Keratinocyte (primary cell): ENCODE measurements around the gene HSD11B2.

ENCODE experiments used
- EZH2 ChIP-seq: IDR thresholded peaks from one replicate; pipeline ENCODE4 v1.6.1; 2012; ENCODE audit warnings: inconsistent platforms, mild to moderate bottlenecking, low read length, moderate library complexity
- TF ChIP-seq, protein P1 (sequence below), 3 experiments: IDR thresholded peaks in 1 of 3; conservative IDR thresholded peaks in 1 of 3; optimal IDR thresholded peaks in 1 of 3; 2 replicates in 2 of 3; 3 replicates in 1 of 3; pipeline versions ENCODE3 to v1.5.1; 2011; ENCODE audit warnings: low read length in 3 of 3, mild to moderate bottlenecking in 3 of 3, moderate library complexity in 2 of 3, control low read depth in 1 of 3, inconsistent platforms in 1 of 3; ENCODE audit not compliant: insufficient read depth in 2 of 3; ENCODE audit errors: extremely low read depth in 1 of 3

DNA sequence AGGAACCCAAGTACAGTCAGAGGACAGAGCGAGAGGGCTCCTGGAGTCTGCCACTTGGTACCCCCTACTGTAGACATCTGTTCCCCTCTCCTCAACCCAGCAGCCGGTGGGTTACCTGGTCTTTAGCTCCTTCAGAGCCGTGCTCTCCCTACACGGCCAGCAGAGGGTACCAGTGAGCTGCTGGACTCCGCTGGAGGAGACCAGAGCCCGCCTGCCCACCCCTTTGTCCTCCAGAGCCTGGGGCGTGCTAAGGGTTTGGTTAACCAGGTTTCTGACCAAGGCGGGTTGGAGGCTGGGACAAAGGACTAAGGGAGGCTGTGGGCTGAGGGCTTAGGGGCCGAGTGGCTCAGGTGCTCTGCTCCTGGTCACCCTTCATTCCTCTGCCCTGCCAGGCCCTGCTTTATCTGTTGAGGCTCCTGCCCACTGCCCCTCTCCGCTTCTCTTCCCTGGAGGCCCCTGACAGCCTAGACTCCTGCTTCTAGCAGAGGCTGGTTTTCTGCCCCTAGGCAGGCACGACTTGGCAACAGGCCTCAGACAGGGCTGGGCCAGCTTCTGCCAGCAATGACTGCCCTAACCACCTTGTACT lies 2.7 kb upstream of the HSD11B2 start:
- TF ChIP-seq, protein P1, sequence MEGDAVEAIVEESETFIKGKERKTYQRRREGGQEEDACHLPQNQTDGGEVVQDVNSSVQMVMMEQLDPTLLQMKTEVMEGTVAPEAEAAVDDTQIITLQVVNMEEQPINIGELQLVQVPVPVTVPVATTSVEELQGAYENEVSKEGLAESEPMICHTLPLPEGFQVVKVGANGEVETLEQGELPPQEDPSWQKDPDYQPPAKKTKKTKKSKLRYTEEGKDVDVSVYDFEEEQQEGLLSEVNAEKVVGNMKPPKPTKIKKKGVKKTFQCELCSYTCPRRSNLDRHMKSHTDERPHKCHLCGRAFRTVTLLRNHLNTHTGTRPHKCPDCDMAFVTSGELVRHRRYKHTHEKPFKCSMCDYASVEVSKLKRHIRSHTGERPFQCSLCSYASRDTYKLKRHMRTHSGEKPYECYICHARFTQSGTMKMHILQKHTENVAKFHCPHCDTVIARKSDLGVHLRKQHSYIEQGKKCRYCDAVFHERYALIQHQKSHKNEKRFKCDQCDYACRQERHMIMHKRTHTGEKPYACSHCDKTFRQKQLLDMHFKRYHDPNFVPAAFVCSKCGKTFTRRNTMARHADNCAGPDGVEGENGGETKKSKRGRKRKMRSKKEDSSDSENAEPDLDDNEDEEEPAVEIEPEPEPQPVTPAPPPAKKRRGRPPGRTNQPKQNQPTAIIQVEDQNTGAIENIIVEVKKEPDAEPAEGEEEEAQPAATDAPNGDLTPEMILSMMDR (optimal IDR thresholded peaks at IDR 0.05 in 1 of 3, IDR thresholded peaks at IDR 0.05 in 1 of 3, conservative IDR thresholded peaks at IDR 0.05 in 1 of 3; ENCODE audit: extremely low read depth in 1 of 3, insufficient read depth in 2 of 3, low read length in 3 of 3) = peak; percentile 84 to 95 (median 90)
- no peak for TF ChIP-seq EZH2
